Parathyroid adenoma (tissue), 2 donors: Measurements from ENCODE around the gene AOX1.

Experiments
- H2AFZ ChIP-seq: fragments of 300-600 bp; sonication (generic); one replicate; pipeline ENCODE4 v1.7.0; 2017; ENCODE audit warnings: antibody characterized with exemption, mild to moderate bottlenecking
- H3K27ac ChIP-seq: fragments of 300-600 bp; sonication (generic); one replicate; pipeline ENCODE4 v1.7.0; 2017
- H3K27me3 ChIP-seq: fragments of 300-600 bp; sonication (generic); one replicate; pipeline ENCODE4 v1.7.0; 2017; ENCODE audit warnings: low read length; ENCODE audit not compliant: control insufficient read depth, insufficient read depth
- H3K36me3 ChIP-seq: fragments of 300-600 bp; sonication (generic); one replicate; pipeline ENCODE4 v1.7.0; 2017; ENCODE audit warnings: low read length; ENCODE audit not compliant: control insufficient read depth, insufficient read depth
- H3K4me1 ChIP-seq: fragments of 300-600 bp; sonication (generic); one replicate; pipeline ENCODE4 v1.7.0; 2017; ENCODE audit warnings: control low read depth
- H3K4me2 ChIP-seq: fragments of 300-600 bp; sonication (generic); one replicate; pipeline ENCODE4 v1.7.0; 2017; ENCODE audit warnings: low read length
- H3K4me3 ChIP-seq: fragments of 300-600 bp; sonication (generic); one replicate; pipeline ENCODE4 v1.7.0; 2017; ENCODE audit warnings: low read depth, low read length
- H3K79me2 ChIP-seq: fragments of 300-600 bp; sonication (generic); one replicate; pipeline ENCODE4 v1.7.0; 2017; ENCODE audit warnings: control low read depth
- H3K9ac ChIP-seq: fragments of 300-600 bp; sonication (generic); one replicate; pipeline ENCODE4 v1.7.0; 2017; ENCODE audit warnings: mild to moderate bottlenecking
- H3K9me3 ChIP-seq: fragments of 300-600 bp; sonication (generic); one replicate; pipeline ENCODE4 v1.7.0; 2017; ENCODE audit warnings: low read length; ENCODE audit not compliant: control insufficient read depth
- CTCF ChIP-seq: fragments of 300-600 bp; sonication (generic); IDR thresholded peaks from one replicate; pipeline ENCODE4 v1.7.0; 2017; ENCODE audit warnings: antibody characterized with exemption, mild to moderate bottlenecking
- donor health status: primary hyperparathyroidism.

The AOX1 gene

DNA sequence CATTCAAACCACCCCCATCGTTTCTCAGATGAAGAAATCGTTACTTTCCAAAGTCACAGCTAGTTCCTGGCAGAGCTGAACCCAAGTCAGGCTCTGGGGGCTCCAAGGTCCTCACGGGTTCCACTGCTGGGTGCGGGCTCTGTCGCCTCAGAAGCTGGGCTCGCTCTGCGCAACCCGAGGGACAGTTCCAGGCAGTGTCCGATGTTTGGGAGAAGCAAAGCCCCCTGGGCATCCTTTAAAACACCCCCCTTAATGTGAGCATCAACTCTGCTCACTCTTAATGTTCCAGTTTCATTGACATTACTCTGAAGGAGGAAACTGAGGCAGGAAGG lies 796 bp downstream of the AOX1 start:
- H3K36me3 ChIP-seq: no peaks in the 10 kb centered on the region
- H3K9me3 ChIP-seq: no peaks in the 10 kb centered on the region
- no peak overlapping the region for H3K4me2 ChIP-seq
- no peaks in the 10 kb centered on the region for H3K27me3 ChIP-seq
- H3K27ac ChIP-seq: no peak overlapping the region
- no peaks in the 10 kb centered on the region for H3K79me2 ChIP-seq
- no peak for TF ChIP-seq CTCF
- no peak overlapping the region for H3K9ac ChIP-seq
- H3K4me3 ChIP-seq: no peak overlapping the region
- H2AFZ ChIP-seq: peak overlapping the region; percentile 91
- H3K4me1 ChIP-seq: no peaks in the 10 kb centered on the region

DNA sequence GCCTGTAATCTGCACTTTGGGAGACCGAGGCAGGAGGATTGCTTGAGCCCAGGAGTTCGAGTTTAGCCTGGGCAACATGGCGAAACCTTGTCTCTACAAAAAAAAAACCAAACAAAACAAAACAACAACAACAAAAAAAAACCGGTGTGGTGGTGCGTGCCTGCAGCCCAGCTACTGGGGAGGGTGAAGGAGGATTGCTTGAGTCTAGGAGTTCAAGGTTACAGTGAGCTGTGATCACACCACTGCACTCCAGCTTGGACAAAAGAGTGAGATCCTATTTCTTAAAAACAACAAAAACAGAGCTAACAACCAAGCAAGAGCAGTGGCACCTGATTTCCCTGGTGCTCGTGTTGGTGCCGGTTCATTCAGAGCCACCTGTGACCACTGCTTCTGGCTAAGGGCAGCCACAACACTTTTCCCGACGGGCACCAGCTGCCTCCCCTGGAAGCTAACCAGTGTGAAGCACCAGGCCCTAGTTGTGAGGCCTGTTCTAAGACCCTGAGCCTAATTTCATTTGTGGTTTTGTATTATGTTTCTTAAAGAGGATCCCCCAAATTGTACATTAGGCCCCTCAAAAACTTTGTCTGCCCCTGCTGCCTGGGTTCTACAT lies 1.3 kb downstream of the AOX1 start:
- no peak for TF ChIP-seq CTCF

DNA sequence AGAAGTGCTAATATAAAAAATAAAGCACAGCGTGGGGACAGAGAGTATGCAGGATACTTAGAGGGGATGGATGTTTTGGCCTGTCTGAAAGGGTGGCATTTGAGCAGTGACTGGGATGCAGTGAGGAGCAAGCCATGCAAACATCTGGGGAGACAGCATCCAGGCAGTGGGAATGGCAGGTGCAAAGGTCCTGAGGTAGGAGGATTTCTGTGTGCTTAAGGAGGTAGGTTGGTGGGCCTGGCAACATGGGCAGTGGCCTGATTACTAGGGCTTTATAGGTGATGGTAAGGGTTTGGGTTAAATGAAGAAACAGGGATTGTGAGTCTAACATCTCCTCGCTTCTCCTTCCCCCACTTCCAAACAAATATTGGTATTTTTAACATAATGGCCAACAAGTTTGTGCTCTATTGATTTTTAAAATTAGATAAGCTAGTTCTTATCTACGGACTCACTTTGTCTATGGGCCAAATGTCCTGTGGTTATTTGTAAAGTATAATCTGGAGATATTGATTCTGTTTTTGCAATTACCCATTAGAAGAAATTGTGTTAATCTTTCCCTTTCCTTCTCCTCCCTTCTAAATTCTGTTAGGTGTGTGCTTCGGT lies 2.4 kb downstream of the AOX1 start:
- no peak overlapping the region for H3K4me3 ChIP-seq
- no peaks in the 10 kb centered on the region for H3K9me3 ChIP-seq
- H3K9ac ChIP-seq: no peak overlapping the region
- H3K27me3 ChIP-seq: no peaks in the 10 kb centered on the region
- no peaks in the 10 kb centered on the region for H3K4me1 ChIP-seq
- H2AFZ ChIP-seq: no peak overlapping the region
- H3K79me2 ChIP-seq: no peaks in the 10 kb centered on the region
- H3K4me2 ChIP-seq: no peak overlapping the region
- no peak overlapping the region for H3K27ac ChIP-seq
- no peaks in the 10 kb centered on the region for H3K36me3 ChIP-seq
- TF ChIP-seq CTCF: no peak

More for the DNA sequence above, 1.3 kb downstream of the AOX1 start:
- H3K4me2 ChIP-seq: no peak overlapping the region
- H3K27me3 ChIP-seq: no peaks in the 10 kb centered on the region
- H3K79me2 ChIP-seq: no peaks in the 10 kb centered on the region
- H3K9me3 ChIP-seq: no peaks in the 10 kb centered on the region
- H3K9ac ChIP-seq: no peak overlapping the region
- no peak overlapping the region for H3K4me3 ChIP-seq
- no peaks in the 10 kb centered on the region for H3K36me3 ChIP-seq
- no peak overlapping the region for H3K27ac ChIP-seq
- no peaks in the 10 kb centered on the region for H3K4me1 ChIP-seq
- no peak overlapping the region for H2AFZ ChIP-seq

DNA sequence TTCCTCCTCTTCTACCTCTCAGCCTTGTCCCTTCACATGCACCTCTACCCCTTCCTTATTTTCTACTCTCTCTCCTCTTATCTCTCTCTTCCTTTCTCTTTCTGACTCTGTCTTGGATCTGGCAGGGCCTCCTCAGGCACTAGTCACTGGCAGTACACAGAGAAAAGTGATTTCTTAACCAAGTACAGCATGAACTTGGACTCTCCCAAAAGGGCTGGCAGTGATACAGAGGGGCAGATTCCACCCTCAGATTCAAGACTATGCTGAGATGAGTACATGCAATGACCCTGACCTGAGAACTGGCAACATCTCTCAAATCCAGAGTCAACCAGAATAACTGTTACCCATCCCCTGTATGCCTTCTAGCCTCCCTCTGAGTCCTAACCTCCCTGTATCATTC lies 4.3 kb downstream of the AOX1 start:
- no peak overlapping the region for H3K4me2 ChIP-seq
- H3K9me3 ChIP-seq: no peaks in the 10 kb centered on the region
- no peak overlapping the region for H2AFZ ChIP-seq
- H3K27ac ChIP-seq: no peak overlapping the region
- no peak overlapping the region for H3K9ac ChIP-seq
- H3K4me1 ChIP-seq: no peaks in the 10 kb centered on the region
- no peak overlapping the region for H3K4me3 ChIP-seq
- no peaks in the 10 kb centered on the region for H3K36me3 ChIP-seq
- no peaks in the 10 kb centered on the region for H3K27me3 ChIP-seq
- TF ChIP-seq CTCF: no peak
- no peaks in the 10 kb centered on the region for H3K79me2 ChIP-seq

DNA sequence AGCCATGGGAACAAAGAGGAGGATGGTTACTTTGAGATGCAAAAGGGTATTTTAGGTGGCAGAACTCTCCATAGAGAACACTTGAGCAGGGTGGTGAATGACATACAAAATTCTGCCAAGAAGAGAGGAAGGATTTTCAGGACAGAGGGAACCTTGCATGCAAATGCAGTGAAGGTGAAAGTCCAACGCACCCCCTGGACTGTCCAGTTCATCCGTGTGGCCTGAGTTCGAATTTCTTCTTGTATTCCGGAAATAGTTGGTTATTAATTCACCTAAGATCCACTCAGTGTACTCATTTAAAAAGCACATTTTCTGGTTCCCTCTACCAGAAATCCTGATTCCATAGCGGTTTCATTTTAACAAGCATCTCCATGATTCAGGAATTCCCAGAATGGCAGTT lies 5.5 kb downstream of the AOX1 start:
- H3K36me3 ChIP-seq: no peaks in the 10 kb centered on the region
- H3K79me2 ChIP-seq: no peaks in the 10 kb centered on the region
- no peaks in the 10 kb centered on the region for H3K4me1 ChIP-seq
- H3K4me2 ChIP-seq: no peak overlapping the region
- no peak overlapping the region for H3K4me3 ChIP-seq
- TF ChIP-seq CTCF: no peak
- no peaks in the 10 kb centered on the region for H3K9me3 ChIP-seq
- H3K27me3 ChIP-seq: no peaks in the 10 kb centered on the region
- H3K27ac ChIP-seq: no peak overlapping the region
- no peak overlapping the region for H3K9ac ChIP-seq
- H2AFZ ChIP-seq: no peak overlapping the region
